Fibroblast of the aortic adventitia (primary cell): ENCODE measurements around the gene EXOC3. TPM values are rescaled to one million over a fixed set of nuclear protein-coding genes. Genes with fewer than 3 reads are reported as not detected.

Experiments used
- DNase-seq: peaks from one replicate; pipeline ENCODE4 v3.0.0-alpha.2; 2010; ENCODE audit warnings: low read depth
- H3K4me3 ChIP-seq: 2 replicates; pipeline ENCODE4 v1.5.1; 2011; ENCODE audit warnings: low read depth, mild to moderate bottlenecking, control low read depth, low read length, moderate library complexity
- CTCF ChIP-seq: IDR thresholded peaks from 2 replicates; pipeline ENCODE4 v1.5.1; 2011; ENCODE audit warnings: mild to moderate bottlenecking, low read length, control low read depth, inconsistent platforms; ENCODE audit not compliant: insufficient read depth
- total RNA-seq: library from RNA; depleted of rRNA; stranded (reverse); fragments of >200 nt; gene quantifications from 2 replicates; pipeline ENCODE4 v1.2.3, GENCODE V29; 2012; ENCODE audit warnings: low replicate concordance

Gene EXOC3
- total RNA-seq, 1 donor: 39.8 TPM

GRCh38 chr5:436641-436975 is 6.4 kb upstream of the EXOC3 start:
- DNase-seq: no peak
- TF ChIP-seq CTCF: no peak
- no peak overlapping the region for H3K4me3 ChIP-seq

- TF ChIP-seq CTCF: no peak
- no peak overlapping the region for H3K4me3 ChIP-seq
- DNase-seq: peak; percentile 18
Observed at GRCh38 chr5:437281-437771, 5.7 kb upstream of the EXOC3 start.

- no peak for TF ChIP-seq CTCF
- no peak for DNase-seq
- H3K4me3 ChIP-seq: no peak overlapping the region
Observed at GRCh38 chr5:438481-438981, 4.4 kb upstream of the EXOC3 start.

- DNase-seq: no peak
- TF ChIP-seq CTCF: no peak
- no peak overlapping the region for H3K4me3 ChIP-seq
Observed at GRCh38 chr5:439181-439580, 3.8 kb upstream of the EXOC3 start.

- no peak for TF ChIP-seq CTCF
- no peak for DNase-seq
- no peak overlapping the region for H3K4me3 ChIP-seq
Observed at GRCh38 chr5:439636-440035, 3.3 kb upstream of the EXOC3 start.

- no peak for TF ChIP-seq CTCF
- DNase-seq: no peak
Observed at GRCh38 chr5:440401-441201, 2.4 kb upstream of the EXOC3 start.

More at GRCh38 chr5:440401-441201, 2.4 kb upstream of the EXOC3 start:
- H3K4me3 ChIP-seq: no peak overlapping the region
